H1 (cell line): ENCODE measurements around the gene RAD51B. TPM values are rescaled to one million over a fixed set of nuclear protein-coding genes. Genes with fewer than 3 reads are reported as not detected.

ENCODE experiments used
- CHD1 ChIP-seq: IDR thresholded peaks from 2 replicates; pipeline ENCODE4 v1.6.1; 2012; ENCODE audit warnings: low read depth, low read length, improper control_type of control experiment
- CHD7 ChIP-seq: fragments of 300-600 bp; sonication (generic); IDR thresholded peaks from 2 replicates; pipeline ENCODE4 v1.7.1; 2012; ENCODE audit warnings: low read length, moderate library complexity, mild to moderate bottlenecking, inconsistent platforms; ENCODE audit not compliant: insufficient replicate concordance
- ZNF274 ChIP-seq: IDR thresholded peaks from 2 replicates; pipeline ENCODE4 v1.7.0; 2012; ENCODE audit warnings: low read length, borderline replicate concordance; ENCODE audit errors: extremely low read depth
- polyA plus RNA-seq, 7 experiments: library from polyadenylated mRNA; depleted of rRNA in 3 of 7; stranded (reverse) in 5 of 7; unstranded in 2 of 7; fragments of >200 nt in 5 of 7; fragments of 200-250 nt in 2 of 7; gene quantifications; 1 replicate in 5 of 7; 2 replicates in 1 of 7; 4 replicates in 1 of 7; pipeline versions ENCODE4 v1.2.1 to v1.2.3, GENCODE V29; 2011 to 2013; ENCODE audit warnings: missing spikeins in 2 of 7, mixed read lengths in 2 of 7
- total RNA-seq: library from RNA; stranded (reverse); fragmentation: NEBNext Ultra II Directional; extraction: Animal tissue kit (Norgen Biotek cat#: 25700); gene quantifications from 2 replicates; pipeline ENCODE4 v1.2.1, GENCODE V29; 2021

The RAD51B gene
- total and polyA plus RNA-seq, 2 of the 8 experiments (the other 6 are each of a cell fraction or from before 2014, with no cell fraction given), result 3.9 to 14.9 TPM

- no peak for TF ChIP-seq CHD7
- no peak for TF ChIP-seq ZNF274
- TF ChIP-seq CHD1, result no peak
Observed at GRCh38 chr14:67883717-67884116, 64.1 kb downstream of the RAD51B start (continued).
